ENCODE results near the gene EYA2. TPM values are rescaled to one million over a fixed set of nuclear protein-coding genes. Genes with fewer than 3 reads are reported as not detected.

Gene EYA2
- total and polyA plus RNA-seq, 2 donors (not counting 3 experiments of a cell fraction or from before 2014, with no cell fraction given): not detected

- no peak overlapping the region for H3K9ac ChIP-seq (replicated peaks; ENCODE audit: extremely low read depth, insufficient read depth, low read length)
- dilution Hi-C loops (cut with MboI; ENCODE audit: extremely low pct_ligation_motif_present, low sequenced_read_pairs): no loop called here
- POLR2A ChIA-PET: no interaction called here
- H3K27ac ChIP-seq (ENCODE audit: insufficient read depth, low read depth, low read length): no peak overlapping the region
- H3K27me3 ChIP-seq (ENCODE audit: control insufficient read depth in 2 of 2, insufficient read depth in 2 of 2, low read length in 2 of 2): peaks cover 0 to 2% of the 10 kb centered on the region in 2 experiments
- no peaks in the 10 kb centered on the region for H3K9me1 ChIP-seq (replicated peaks; ENCODE audit: control insufficient read depth, extremely low read depth, insufficient read depth, low read length)
- no TSS peak for BruUV-seq (replicated peaks)
- H2AFZ ChIP-seq (ENCODE audit: low read depth, low read length): no peak overlapping the region
- intact Hi-C loops (cut with micrococcal nuclease): no loop called here
- H3K4me2 ChIP-seq (ENCODE audit: insufficient read depth, low read length): no peak overlapping the region
- no peaks in the 10 kb centered on the region for H3K9me3 ChIP-seq (replicated peaks; ENCODE audit: control insufficient read depth, insufficient read depth, low read length)
- DNase-seq (ENCODE audit: low read depth, low spot score): no peak
- no peaks in the 10 kb centered on the region for H3K4me1 ChIP-seq (ENCODE audit: control insufficient read depth, extremely low read depth, insufficient read depth, low read length)
- no peak for TF ChIP-seq EZH2 (IDR thresholded peaks at IDR 0.05; ENCODE audit: borderline replicate concordance, low read depth, low read length, severe bottlenecking)
- TF ChIP-seq MYC (IDR thresholded peaks at IDR 0.05; ENCODE audit: low read depth, low read length): no peak
- no peak for TF ChIP-seq GATA2 (IDR thresholded peaks at IDR 0.05; ENCODE audit: insufficient read depth, insufficient read length, low read depth, low read length)
- TF ChIP-seq CTCF (IDR thresholded peaks at IDR 0.05; ENCODE audit: extremely low read depth in 1 of 2, insufficient read depth in 1 of 2, low read depth in 1 of 2, low read length in 2 of 2): no peak
- TF ChIP-seq FOS (IDR thresholded peaks at IDR 0.05; ENCODE audit: borderline replicate concordance, insufficient read depth, low read length): no peak
- no peak for TF ChIP-seq MAX (IDR thresholded peaks at IDR 0.05; ENCODE audit: insufficient read depth, insufficient read length)
- TF ChIP-seq POLR2AphosphoS5 (IDR thresholded peaks at IDR 0.05; ENCODE audit: insufficient read depth, low read depth, low read length): no peak
- no peak for TF ChIP-seq JUN (IDR thresholded peaks at IDR 0.05; ENCODE audit: borderline replicate concordance, insufficient read depth, insufficient read length, low read depth)
- TF ChIP-seq POLR2A (IDR thresholded peaks at IDR 0.05; ENCODE audit: low read depth, low read length): no peak
- FAIRE-seq: no peak
- no peaks in the 10 kb centered on the region for H4K20me1 ChIP-seq (replicated peaks; ENCODE audit: control insufficient read depth, extremely low read depth, insufficient read depth, low read length)
- no peak overlapping the region for H3K4me3 ChIP-seq (replicated peaks in 1 of 3; ENCODE audit: insufficient read depth in 1 of 3, low read depth in 1 of 3, low read length in 3 of 3)
- H3K36me3 ChIP-seq (ENCODE audit: control insufficient read depth in 2 of 2, extremely low read depth in 1 of 2, insufficient read depth in 2 of 2, low read length in 2 of 2): no peaks in the 10 kb centered on the region
- H3K79me2 ChIP-seq (ENCODE audit: control insufficient read depth, insufficient read depth, low read length): no peaks in the 10 kb centered on the region
- CTCF ChIA-PET: interaction anchor here (0.6 kb wide), 1 partner anchor 21 kb away, joined by 3 read pairs; no protein-coding TSS in a partner anchor
These were observed 284.6 kb downstream of the EYA2 start for GRCh38 chr20:47179267-47179666.

Measured in endothelial cell of umbilical vein (primary cell).